ENCODE results near the gene OR1L8. TPM values are rescaled to one million over a fixed set of nuclear protein-coding genes. Genes with fewer than 3 reads are reported as not detected.

Gene OR1L8
- total and polyA plus RNA-seq, 2 donors (not counting 3 experiments of a cell fraction or from before 2014, with no cell fraction given): 0.15 to 1.8 TPM

DNA sequence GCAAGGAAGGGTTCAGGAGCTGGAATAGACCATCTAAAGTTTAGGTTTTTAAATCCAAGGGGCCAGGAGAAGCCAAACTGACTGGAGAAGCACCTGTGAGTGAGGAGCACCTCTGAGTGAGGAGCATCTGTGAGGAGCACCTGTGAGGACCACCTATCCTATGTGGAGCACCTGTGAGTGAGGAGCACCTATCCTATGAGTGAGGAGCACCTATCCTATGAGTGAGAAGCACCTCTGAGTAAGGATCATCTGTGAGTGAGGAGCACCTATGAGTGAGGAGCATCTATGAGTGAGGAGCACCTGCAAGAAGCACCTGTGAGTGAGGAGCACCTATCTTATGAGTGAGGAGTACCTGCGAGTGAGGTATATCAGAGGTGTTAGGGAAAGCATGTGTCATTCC, 23.4 kb upstream of the OR1L8 start:
- TF ChIP-seq EZH2 (IDR thresholded peaks at IDR 0.05; ENCODE audit: borderline replicate concordance, low read depth, low read length, severe bottlenecking) (no peak), JUN (IDR thresholded peaks at IDR 0.05; ENCODE audit: borderline replicate concordance, insufficient read depth, insufficient read length, low read depth) (no peak), POLR2AphosphoS5 (IDR thresholded peaks at IDR 0.05; ENCODE audit: insufficient read depth, low read depth, low read length) (no peak), POLR2A (IDR thresholded peaks at IDR 0.05; ENCODE audit: low read depth, low read length) (no peak), MYC (IDR thresholded peaks at IDR 0.05; ENCODE audit: low read depth, low read length) (no peak), FOS (IDR thresholded peaks at IDR 0.05; ENCODE audit: borderline replicate concordance, insufficient read depth, low read length) (no peak), GATA2 (IDR thresholded peaks at IDR 0.05; ENCODE audit: insufficient read depth, insufficient read length, low read depth, low read length) (no peak)
- TF ChIP-seq, protein P1, sequence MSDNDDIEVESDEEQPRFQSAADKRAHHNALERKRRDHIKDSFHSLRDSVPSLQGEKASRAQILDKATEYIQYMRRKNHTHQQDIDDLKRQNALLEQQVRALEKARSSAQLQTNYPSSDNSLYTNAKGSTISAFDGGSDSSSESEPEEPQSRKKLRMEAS (IDR thresholded peaks at IDR 0.05; ENCODE audit: insufficient read depth, insufficient read length): no peak
- TF ChIP-seq, protein P2, sequence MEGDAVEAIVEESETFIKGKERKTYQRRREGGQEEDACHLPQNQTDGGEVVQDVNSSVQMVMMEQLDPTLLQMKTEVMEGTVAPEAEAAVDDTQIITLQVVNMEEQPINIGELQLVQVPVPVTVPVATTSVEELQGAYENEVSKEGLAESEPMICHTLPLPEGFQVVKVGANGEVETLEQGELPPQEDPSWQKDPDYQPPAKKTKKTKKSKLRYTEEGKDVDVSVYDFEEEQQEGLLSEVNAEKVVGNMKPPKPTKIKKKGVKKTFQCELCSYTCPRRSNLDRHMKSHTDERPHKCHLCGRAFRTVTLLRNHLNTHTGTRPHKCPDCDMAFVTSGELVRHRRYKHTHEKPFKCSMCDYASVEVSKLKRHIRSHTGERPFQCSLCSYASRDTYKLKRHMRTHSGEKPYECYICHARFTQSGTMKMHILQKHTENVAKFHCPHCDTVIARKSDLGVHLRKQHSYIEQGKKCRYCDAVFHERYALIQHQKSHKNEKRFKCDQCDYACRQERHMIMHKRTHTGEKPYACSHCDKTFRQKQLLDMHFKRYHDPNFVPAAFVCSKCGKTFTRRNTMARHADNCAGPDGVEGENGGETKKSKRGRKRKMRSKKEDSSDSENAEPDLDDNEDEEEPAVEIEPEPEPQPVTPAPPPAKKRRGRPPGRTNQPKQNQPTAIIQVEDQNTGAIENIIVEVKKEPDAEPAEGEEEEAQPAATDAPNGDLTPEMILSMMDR (IDR thresholded peaks at IDR 0.05; ENCODE audit: extremely low read depth in 1 of 2, insufficient read depth in 1 of 2, low read depth in 1 of 2, low read length in 2 of 2): no peak
- Histone ChIP-seq H3K27me3 (ENCODE audit: control insufficient read depth in 2 of 2, insufficient read depth in 2 of 2, low read length in 2 of 2) (peaks cover 0 to 2% of the 10 kb centered on the region in 2 experiments), H3K27ac (ENCODE audit: insufficient read depth, low read depth, low read length) (no peak overlapping the region), H4K20me1 (replicated peaks; ENCODE audit: control insufficient read depth, extremely low read depth, insufficient read depth, low read length) (no peaks in the 10 kb centered on the region), H3K9me3 (replicated peaks; ENCODE audit: control insufficient read depth, insufficient read depth, low read length) (no peaks in the 10 kb centered on the region), H2AFZ (ENCODE audit: low read depth, low read length) (no peak overlapping the region), H3K36me3 (ENCODE audit: control insufficient read depth in 2 of 2, extremely low read depth in 1 of 2, insufficient read depth in 2 of 2, low read length in 2 of 2) (no peaks in the 10 kb centered on the region), H3K4me1 (ENCODE audit: control insufficient read depth, extremely low read depth, insufficient read depth, low read length) (no peaks in the 10 kb centered on the region), H3K79me2 (ENCODE audit: control insufficient read depth, insufficient read depth, low read length) (no peaks in the 10 kb centered on the region), H3K9ac (replicated peaks; ENCODE audit: extremely low read depth, insufficient read depth, low read length) (no peak overlapping the region), H3K4me3 (replicated peaks in 1 of 3; ENCODE audit: insufficient read depth in 1 of 3, low read depth in 1 of 3, low read length in 3 of 3) (no peak overlapping the region), H3K4me2 (ENCODE audit: insufficient read depth, low read length) (no peak overlapping the region), H3K9me1 (replicated peaks; ENCODE audit: control insufficient read depth, extremely low read depth, insufficient read depth, low read length) (no peaks in the 10 kb centered on the region)
- ChIA-PET CTCF (no interaction called here), POLR2A (no interaction called here)
- dilution Hi-C loops (cut with MboI; ENCODE audit: extremely low pct_ligation_motif_present, low sequenced_read_pairs): no loop called here
- BruUV-seq (replicated peaks): no TSS peak
- FAIRE-seq (no peak), DNase-seq (ENCODE audit: low read depth, low spot score) (no peak)
- intact Hi-C loops (cut with micrococcal nuclease): no loop called here

Data from endothelial cell of umbilical vein (primary cell).